OCI-LY3 (cell line): ENCODE measurements around the gene TADA3.

ENCODE experiments used
- EZH2phosphoT487 ChIP-seq: fragments of 200-600 bp; shearing (Covaris generic); IDR thresholded peaks from 2 replicates; pipeline ENCODE4 v1.6.1; 2018; ENCODE audit warnings: antibody characterized with exemption, mixed run types, low read depth
- TF ChIP-seq, protein P1 (sequence below): fragments of 200-600, 300-600 bp; sonication (generic); IDR thresholded peaks from 2 replicates; pipeline ENCODE4 v1.5.1; 2014; ENCODE audit warnings: antibody characterized with exemption, low read length, low read depth

DNA sequence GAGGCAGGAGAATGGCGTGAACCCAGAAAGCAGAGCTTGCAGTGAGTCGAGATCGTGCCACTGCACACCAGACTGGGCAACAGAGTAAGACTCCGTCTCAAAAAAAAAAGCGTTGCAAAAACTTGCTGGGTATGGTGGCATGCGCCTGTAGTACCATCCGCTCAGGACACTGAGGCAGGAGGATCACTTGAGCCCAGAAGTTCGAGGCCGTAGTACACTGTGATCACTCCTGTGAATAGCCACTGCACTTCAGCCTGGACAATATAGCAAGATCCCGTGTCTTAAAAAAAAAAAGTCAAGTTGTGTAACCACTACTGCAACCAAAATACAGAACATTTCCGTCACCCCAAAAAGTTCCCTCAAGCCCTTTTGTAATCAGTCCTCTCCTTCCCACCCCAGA is 2.1 kb upstream of the TADA3 start:
- TF ChIP-seq, protein P1, sequence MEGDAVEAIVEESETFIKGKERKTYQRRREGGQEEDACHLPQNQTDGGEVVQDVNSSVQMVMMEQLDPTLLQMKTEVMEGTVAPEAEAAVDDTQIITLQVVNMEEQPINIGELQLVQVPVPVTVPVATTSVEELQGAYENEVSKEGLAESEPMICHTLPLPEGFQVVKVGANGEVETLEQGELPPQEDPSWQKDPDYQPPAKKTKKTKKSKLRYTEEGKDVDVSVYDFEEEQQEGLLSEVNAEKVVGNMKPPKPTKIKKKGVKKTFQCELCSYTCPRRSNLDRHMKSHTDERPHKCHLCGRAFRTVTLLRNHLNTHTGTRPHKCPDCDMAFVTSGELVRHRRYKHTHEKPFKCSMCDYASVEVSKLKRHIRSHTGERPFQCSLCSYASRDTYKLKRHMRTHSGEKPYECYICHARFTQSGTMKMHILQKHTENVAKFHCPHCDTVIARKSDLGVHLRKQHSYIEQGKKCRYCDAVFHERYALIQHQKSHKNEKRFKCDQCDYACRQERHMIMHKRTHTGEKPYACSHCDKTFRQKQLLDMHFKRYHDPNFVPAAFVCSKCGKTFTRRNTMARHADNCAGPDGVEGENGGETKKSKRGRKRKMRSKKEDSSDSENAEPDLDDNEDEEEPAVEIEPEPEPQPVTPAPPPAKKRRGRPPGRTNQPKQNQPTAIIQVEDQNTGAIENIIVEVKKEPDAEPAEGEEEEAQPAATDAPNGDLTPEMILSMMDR = no peak
- TF ChIP-seq EZH2phosphoT487 = no peak
